ENCODE data around the gene TBL3.

- no peak for TF ChIP-seq CTCF (IDR thresholded peaks at IDR 0.05)
- no peak for TF ChIP-seq POLR2A (IDR thresholded peaks at IDR 0.05)
Observed at GRCh38 chr16:1966460-1966859, 5.4 kb upstream of the TBL3 start, which contains the start of gene RNF151.

Measured in ovary (tissue), 3 donors.